GM03348 (cell line): ENCODE measurements around the gene TDRD3.

ENCODE experiments used
- DNase-seq: peaks from one replicate; pipeline ENCODE4 v3.0.0; 2012; ENCODE audit warnings: low spot score

Gene TDRD3

DNA sequence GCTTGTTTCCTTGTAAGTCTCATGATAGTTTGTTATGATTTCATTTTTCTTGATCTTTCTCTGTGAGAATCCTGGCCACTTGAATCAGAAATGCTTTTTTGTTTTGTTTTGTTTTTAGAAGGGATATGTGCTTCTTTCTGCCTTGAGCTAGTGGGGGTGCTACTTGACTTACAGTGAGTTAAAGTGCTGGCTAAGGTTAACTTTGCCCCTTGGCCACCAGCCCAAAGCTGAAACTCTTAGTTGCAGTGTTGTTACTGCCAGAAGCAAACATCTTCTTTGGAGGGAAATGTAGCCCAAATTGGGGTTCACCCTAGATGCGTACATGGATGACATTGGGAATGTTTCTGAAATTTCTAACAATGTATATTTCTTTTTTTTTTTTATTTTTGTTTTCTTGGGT, 57.4 kb downstream of the TDRD3 start:
- no peak for DNase-seq

DNA sequence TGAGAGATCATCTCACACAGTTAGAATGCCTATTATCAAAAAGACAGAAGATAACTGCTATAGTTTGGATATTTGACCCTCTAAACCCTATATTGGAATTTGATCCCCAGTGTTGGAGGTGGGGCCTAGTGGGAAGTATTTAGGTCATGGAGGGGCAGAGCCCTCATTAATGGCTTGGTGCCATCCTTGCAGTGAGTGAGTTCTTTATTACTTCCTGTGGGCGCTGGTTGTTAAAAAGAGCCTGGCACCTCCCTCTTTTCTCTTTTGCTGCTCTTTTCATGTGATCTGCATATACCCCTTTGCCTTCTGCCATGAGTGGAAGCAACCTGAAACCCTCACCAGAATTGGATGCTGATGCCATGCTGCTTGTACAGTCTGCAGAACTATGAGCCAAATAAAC, 66.8 kb downstream of the TDRD3 start:
- no peak for DNase-seq

DNA sequence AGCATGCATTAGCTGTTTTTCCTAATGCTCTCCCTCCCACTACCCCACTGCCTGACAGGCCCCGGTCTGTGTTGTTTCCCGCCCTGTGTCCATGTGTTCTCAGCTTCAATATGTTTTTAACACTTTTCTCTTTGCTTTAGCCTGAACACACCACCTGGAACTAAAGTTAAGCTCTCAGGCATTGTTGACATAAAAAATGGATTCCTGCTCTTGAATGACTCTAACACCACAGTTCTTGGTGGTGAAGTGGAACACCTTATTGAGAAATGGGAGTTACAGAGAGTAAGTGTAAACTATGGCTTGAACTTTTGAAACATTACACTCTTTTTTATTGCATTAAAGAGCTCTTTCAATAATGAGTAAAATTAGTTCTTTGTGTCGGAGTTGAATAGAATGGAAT, 70.1 kb downstream of the TDRD3 start:
- no peak for DNase-seq

DNA sequence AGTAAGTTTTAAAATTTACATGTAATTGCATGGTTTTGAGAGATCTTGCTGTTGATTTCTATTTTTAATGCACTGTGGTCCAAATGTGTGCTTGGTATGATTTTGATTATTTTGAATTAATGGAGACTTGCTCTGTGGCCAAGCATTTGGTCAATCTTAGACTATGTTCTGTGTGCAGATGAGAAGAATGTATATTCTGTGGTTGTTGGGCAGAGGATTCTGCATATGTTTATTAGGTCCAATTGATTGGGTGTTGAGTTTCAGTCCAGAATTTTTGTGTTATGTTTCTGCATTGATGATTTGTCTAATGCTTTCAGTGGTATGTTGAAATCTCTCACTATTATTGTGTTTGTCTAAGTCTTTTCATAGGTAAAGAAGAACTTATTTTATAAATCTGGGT, 82.3 kb downstream of the TDRD3 start:
- DNase-seq = no peak

DNA sequence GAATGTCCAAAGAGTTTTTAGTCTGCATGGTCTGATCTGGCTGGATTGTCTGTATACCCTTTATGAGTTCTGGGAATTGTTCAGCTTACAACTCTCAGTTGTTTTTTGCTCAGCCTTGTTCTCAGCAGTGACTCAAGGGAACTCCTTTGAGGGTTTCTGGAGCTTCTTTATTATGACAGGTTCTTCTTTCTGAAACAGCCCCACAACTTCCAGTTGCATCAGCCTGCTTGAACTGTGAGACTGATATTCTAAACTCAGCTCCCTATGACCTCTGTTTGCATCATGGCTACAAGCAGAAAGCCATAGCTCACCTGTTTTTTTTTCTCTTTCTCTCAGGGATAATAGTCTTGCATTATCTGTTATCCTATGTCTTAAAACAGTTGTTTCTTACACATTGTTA, 85.0 kb downstream of the TDRD3 start:
- no peak for DNase-seq

DNA sequence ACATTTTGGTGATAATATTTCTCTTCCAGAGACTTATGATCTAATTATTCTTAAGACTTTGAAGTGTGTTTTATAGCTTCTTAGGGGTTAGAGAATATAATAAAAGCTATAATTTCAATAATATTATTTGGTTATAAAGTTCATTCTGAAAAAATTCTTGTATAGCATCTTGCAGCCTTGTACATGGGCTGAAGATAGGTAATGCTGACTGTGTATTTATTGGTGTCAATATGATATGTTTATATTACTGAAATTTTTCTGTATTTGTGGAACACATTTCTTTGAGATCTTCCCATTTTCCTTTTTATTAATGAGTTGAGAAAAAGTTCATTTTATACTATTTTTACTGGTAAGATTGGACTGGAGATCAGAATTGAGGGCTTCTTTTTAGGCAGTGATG, 87.8 kb downstream of the TDRD3 start:
- DNase-seq = no peak

DNA sequence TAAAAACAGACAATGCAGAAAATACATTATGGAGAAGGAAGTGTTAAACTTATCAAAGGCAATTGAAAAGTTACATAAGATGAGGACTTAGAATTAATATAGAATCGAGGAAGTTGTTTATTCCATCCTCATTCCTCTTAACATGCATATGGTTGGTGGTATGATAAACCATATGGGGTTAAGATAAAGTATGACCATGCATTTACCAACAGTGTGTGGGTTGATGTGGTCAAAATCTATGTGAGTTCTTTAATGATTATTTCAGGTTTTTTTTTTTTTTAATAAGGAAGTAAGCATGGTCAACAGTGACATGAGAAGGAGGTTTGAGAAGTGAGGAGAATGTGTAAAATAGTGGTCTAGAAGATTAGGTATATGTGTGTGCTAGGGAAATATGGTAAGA, 94.5 kb downstream of the TDRD3 start:
- no peak for DNase-seq

DNA sequence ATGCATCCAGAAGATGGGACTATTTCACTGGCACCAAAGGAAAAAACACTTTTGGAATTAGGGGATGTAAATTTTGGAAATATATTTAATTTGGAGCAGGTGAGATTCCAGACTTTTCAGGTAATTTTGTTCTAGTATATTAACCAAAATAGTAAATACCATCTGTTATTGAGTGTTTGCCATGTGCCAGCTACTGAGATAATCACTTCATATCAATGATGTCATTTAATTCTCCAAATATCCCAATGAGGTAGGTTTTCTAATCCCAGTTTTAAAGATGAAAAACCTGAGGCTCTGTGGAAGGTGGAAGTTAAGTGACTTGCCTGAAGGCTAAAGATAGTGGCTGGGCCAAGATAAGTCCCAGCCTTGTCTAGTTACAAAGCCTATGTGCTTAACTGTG, 95.2 kb downstream of the TDRD3 start:
- no peak for DNase-seq

DNA sequence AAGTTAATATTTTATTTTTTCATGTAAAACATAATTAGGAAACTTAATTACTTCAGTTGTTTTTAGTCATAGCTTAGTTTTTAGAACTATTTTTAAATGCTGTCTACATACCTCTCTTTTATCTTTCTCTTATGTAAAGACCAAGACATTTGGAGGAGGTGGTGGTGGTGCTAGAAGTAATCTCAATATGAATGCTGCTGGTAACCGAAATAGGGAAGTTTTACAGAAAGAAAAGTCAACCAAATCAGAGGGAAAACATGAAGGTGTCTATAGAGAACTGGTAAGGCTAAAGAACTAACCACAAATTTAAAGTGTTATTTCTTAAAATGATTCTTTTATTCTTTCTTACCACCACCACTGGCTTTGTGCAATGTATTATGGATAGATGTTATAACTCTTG, 97.3 kb downstream of the TDRD3 start:
- no peak for DNase-seq

DNA sequence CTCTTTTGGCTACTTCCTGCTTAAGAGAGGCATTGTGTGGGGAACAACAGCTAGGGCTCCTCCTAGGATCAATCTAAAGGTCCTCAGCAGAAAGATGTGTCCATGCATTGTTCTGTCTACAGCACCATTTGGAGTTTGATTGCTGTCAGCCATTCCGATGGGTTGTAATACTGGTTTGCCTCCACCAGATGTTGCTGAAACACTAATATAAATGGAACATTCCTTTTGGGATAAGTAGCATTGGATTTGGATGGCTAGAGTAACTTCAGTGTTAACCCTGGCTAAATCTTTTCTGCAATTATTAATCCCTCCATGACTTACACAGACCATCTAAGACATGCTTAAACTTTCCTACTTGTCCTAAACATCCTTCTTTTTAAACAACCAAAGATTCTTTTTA, 104.2 kb downstream of the TDRD3 start:
- no peak for DNase-seq

DNA sequence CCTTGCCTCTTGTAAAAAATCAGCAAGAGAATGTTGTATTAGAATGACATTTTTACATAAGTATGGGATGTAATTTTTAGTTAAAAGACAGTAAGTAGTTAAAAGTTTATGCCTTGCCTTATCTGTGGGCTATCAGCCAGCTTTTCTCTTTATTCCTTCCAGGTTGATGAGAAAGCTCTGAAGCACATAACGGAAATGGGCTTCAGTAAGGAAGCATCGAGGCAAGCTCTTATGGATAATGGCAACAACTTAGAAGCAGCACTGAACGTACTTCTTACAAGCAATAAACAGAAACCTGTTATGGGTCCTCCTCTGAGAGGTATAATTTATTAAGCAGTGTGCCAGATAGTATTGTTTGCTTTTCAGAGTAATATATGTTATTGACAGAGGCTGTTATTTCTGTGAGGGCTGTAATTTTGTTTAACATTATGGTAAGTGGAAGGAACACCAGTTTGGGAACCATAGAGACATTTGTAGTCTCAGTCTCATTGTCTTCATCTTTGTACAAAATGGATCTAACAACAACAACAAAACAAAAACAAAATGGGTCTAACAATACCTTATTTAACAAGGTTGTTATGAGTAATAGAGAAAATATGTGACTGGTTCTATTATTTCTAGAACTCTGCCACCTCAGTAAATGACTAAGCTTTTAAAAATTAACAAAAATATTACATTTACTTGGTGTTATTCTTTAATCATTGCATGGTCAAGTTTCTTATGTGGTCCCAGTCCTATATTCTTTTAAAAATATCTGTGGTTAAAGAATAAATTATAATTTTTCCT, 112.8 kb downstream of the TDRD3 start:
- peak; percentile 15 for DNase-seq

DNA sequence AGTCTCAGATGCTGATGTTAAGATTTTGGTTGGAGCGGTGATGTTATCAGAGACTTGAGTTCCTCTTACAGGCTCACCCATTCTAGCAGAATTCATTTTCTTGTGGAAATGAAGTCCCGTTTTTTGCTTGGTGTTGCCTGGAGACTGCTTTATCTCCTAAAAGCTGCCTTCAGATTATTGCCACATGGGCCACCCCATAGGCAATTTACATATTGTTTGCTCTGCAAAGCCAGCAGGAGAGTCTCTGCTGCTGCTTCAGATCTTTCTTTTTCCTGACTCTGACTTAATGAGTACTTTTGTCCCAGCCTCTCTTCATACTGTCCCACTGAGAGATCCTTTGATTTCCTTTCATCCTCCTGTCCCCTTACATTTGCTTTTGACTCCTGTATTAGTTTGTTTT, 114.6 kb downstream of the TDRD3 start:
- no peak for DNase-seq

DNA sequence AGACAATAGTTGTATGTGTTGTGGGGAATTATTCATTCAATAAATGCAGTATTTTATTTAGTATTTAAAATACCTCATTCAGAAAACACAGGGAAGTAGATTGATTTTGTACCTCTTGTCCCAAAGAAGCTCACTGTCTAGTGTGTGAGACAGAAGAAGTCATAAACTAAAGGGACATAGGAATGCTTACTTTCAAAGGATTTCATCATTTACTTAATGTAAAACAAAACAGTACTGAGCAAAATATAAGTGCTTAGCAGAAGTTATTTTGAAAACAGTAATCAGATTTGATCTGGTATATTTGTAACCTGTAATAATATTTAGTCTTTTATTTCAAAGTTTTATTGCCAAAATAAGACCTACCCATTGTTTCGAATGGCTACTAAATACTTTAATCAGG, 117.9 kb downstream of the TDRD3 start:
- peak; percentile 7 for DNase-seq

DNA sequence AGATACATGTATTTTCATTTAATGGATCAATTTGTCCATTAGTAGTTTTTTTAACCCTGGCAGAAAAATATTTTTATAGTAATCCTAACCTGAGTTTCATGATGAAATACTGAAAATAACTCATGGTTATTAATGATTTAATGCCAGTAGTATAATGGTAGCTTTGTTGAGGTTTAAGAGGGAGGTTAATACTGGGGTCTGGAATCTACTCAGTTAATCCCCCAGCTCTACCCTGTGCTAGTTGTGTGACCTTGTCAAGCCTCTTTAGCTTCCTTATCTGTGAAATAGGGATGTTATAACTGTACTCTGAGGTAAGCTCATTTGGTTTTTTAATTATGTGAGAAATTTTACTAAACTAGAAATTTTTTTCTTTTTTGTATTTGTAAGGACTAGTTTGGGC, 122.5 kb downstream of the TDRD3 start:
- no peak for DNase-seq

DNA sequence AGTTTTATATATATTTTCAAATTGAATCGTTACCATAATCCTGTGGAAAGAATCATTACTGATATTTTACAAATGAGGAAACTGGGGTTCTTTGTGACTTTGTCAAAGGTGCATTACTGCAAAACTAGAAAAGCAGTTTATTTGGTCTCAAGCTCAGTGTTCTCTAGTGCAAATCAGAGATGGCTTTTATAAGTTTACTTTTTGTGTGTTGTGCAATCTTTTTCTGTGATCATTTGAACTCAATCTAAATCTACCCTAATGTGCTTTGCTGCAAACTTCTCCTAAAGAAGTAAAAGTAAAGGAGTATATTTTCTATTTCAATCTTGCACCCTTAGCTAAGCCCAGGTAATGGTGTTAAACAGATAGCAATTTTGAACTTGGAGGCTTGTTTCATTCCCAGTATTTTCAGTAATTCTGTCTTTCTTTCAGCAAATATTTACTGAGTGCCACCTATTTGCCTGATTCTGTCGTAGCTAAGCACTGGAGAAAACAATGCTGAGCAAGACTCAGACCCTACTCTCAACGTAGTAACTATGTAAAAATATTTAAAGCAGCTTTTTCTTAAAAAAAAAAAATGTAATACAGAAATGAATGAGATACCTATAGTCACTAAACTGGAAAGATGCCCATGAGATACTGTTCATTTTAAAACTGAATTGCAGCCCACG, 124.0 kb downstream of the TDRD3 start:
- no peak for DNase-seq

DNA sequence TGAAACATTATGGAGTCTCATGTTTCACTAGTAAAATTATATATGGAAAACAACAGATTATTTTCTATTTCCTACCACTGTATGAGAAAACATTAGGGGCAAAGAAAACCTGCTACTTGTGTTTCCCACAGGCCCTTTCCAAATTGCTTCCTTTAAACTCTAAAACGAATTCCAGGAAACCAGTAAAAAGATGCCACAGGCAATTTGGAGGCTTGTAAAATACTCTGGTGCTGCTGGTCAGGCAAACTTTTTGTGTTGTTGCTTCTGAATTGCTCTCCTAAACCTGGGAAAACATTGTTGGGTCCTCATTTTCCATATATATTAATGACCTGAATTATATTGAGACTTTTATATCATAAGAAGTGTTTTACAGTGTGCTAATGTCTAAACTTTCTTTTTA, 141.5 kb downstream of the TDRD3 start:
- no peak for DNase-seq

DNA sequence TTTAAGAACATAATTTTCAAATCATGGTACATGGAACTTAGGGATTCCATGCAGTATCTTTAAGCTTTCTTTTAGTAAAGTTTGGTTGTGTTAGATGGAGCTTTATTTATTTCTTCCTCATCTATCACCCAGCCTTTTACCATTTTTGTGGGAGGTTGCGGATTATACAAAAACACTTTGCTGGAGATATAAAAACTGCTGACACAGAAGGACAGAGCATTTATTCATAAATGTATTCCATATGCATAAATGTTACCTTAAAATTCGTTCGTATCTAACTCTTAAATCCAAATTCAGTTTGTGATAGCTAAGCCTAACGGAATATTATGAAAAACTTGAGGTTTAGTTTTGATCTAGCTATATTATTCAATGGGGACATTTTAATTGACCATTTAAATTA, 143.3 kb downstream of the TDRD3 start:
- DNase-seq = no peak

DNA sequence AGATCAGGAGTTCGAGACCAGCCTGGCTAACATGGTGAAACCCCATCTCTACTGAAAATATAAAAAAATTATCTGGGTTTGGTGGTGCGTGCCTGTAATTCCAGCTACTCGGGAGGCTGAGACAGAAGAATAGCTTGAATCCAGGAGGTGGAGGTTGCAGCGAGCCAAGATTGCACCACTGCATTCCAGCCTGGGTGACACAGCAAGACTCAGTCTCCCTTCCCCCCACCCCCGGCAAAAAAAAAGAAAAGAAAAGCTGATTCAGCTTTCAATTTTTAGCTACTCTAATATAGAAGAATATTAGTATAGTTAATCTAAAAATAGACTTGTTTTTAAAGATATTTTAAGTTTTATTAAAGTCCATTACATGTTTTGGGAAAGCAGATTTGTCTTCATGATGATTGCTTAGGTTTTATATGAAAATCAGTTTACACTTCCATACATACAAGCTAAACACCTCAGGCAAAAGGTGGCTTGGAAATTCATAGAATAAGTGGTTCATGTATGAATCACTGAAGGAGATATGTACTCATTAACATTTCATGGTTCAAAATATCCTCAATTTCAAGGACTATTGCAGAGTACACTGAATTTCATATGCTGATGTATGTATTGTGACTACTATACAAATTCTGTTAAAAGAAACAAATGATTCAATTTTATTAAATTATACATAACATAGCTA, 165.2 kb downstream of the TDRD3 start:
- no peak for DNase-seq

DNA sequence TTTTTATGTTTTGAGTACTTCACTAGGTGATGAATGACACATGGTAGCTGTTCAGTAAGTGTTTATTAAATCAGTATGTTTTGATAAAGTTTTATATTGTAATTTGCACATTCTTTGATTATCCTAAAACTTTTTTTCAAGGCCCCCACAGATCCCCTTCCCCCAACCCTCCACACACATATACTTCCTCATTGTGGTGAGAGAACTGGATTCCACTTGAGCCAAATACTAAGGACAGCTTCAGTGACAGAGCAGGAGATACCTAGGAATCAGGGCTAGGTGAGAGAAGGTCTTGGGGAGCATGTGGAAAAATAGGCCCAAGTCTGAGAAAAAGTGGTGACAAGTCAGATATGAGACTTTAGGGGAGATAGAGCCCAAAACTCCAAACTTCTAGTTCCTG, 174.6 kb downstream of the TDRD3 start:
- no peak for DNase-seq

DNA sequence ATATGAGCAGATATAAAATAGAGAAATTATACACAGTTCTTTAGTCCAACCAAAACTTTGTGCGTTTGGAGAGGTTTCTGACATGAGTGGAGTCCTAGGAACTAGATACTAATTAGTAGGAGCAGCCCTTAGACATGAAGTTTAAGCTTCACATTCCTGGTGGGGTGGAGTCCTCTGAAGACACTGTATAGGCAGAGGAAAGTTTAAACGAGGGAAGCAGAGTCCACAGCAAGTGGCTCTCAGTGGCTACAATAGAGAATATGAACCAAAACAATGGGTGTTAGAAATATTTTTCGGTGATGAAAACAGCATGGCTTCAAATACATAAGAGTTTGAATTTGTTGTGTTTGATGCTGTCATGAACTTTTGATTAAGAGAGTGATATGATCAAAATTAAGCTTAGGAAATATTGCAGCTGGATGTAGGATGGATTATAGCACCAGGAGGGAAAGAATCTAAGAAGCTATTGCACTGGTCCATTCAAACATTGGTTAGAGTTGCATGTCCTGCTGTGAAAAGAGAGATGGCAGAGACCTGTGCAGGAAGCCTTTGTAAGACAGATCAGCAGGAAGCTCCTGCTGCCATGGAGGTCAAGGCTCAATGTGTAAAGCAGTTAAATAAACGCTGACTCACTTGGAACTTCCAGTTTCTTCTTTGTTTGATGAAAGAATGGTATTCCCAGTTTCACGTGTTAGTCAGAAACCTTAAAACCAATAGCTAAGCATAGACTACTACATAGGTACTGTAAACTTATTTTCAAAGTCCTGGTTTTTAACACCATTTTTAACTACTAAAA, 175.2 kb downstream of the TDRD3 start:
- no peak for DNase-seq

DNA sequence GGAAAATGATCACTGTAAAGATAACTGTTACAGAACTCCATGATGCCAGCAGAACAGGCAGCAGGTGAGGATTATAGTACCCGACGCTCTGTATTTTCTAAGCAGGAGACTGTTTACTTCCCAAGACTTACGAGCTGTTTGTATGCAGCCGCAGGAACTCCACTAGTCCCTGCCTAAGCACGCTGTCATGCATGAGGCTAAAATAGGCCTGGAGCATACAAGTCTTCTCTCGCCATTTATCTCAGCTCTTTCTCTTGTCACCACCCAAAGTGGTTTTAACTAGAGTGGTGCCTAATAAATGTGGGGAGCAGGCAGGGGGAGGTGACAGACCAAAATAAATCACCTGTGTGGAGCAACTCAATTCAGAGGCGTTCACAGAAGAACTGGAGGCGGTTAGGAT, 175.8 kb downstream of the TDRD3 start:
- no peak for DNase-seq

DNA sequence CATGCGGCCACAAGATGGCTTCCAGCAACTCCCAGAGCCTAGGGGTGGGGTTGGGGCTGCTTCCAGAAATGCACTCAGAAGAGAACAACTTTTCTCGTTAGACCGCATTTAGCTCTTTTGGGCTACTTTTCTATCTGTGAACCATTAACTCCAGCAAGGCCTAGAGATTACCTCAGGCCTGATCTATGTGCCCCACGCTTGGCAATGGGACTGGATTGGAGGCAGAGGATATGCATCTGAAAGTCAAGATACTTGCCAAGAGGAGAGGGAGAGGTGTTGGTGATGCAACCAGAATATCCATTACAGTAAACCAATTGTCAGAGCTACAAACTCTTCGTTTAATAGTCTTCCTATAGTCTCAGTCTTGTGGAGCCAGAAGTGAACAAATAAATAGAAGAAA, 177.7 kb downstream of the TDRD3 start:
- no peak for DNase-seq

DNA sequence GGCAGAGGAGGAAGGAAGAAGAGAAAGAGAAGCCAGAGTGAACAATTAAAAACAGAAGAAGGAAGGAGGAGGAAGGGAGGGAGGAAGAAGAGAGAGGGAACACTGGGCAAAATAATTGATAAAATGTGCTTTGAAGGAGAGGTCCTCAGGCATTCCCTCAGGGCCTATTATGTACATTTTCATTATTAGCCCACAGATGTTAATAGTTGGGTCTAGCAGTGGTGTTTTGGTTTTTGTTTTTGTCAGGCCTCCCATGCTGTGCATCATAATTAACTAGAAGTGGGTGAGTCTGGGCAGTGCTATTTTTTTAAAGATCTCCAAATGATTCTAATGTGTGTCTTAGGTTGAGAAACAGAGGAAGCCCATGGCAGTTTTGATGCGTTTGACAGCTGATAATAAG, 178.1 kb downstream of the TDRD3 start:
- DNase-seq = no peak
